HEK293 (cell line): Measurements from ENCODE around the gene SZT2.

Experiments
- CTCF ChIA-PET: fragments of 350-600 bp; formaldehyde crosslinking; extraction: SDS; loops from one replicate; lab custom pipeline; 2021; ENCODE audit warnings: antibody characterized with exemption; lab: Yijun Ruan, JAX
- POLR2A ChIA-PET: fragments of 300-600 bp; formaldehyde crosslinking; extraction: SDS; loops from one replicate; lab custom pipeline; 2020; ENCODE audit warnings: antibody characterized with exemption, inconsistent platforms; lab: Yijun Ruan, JAX
- H3K27ac ChIP-seq: fragments of 200-500 bp; sonication (Bioruptor generic); 2 replicates; pipeline ENCODE4 v1.5.1; 2014; ENCODE audit warnings: low read depth, low read length, control low read depth, inconsistent platforms; ENCODE audit errors: extremely low read depth
- H3K36me3 ChIP-seq, 2 experiments: fragments of 200-500 bp in 1 of 2; sonication (Bioruptor generic) in 1 of 2; 1 replicate in 1 of 2; 2 replicates in 1 of 2; pipeline ENCODE4 v1.5.1; 2014 to 2017; ENCODE audit warnings: inconsistent platforms in 2 of 2, low read length in 2 of 2; ENCODE audit not compliant: control insufficient read depth in 2 of 2, insufficient read depth in 1 of 2
- H3K4me1 ChIP-seq: fragments of 200-500 bp; sonication (Bioruptor generic); 2 replicates; pipeline ENCODE4 v1.5.1; 2014; ENCODE audit warnings: mild to moderate bottlenecking, low read length, inconsistent platforms; ENCODE audit not compliant: control insufficient read depth, insufficient read depth
- H3K4me3 ChIP-seq: 2 replicates; pipeline ENCODE4 v1.5.1; 2011; ENCODE audit warnings: low read depth, mild to moderate bottlenecking, control low read depth, low read length, moderate library complexity
- H3K9me3 ChIP-seq: fragments of 200-500 bp; sonication (Bioruptor generic); 2 replicates; pipeline ENCODE4 v1.5.1; 2014; ENCODE audit warnings: low read depth, low read length, inconsistent platforms; ENCODE audit not compliant: control insufficient read depth, insufficient read depth
- BCL11B ChIP-seq: fragments of 450-650 bp; formaldehyde crosslinking; IDR thresholded peaks from 2 replicates; pipeline ENCODE4 v1.5.1; 2016; ENCODE audit warnings: low read depth, missing biosample characterization, missing genetic modification characterization
- EGR2 ChIP-seq: fragments of 450-650 bp; formaldehyde crosslinking; IDR thresholded peaks from 2 replicates; pipeline ENCODE4 v1.5.1; 2016; ENCODE audit warnings: low read depth, missing biosample characterization, missing genetic modification characterization
- GLI4 ChIP-seq: fragments of 450-650 bp; formaldehyde crosslinking; IDR thresholded peaks from 2 replicates; pipeline ENCODE4 v1.5.1; 2016; ENCODE audit warnings: missing biosample characterization, missing genetic modification characterization
- HOXA7 ChIP-seq: sonication (generic); formaldehyde crosslinking; IDR thresholded peaks from 2 replicates; pipeline ENCODE4 v1.8.1; 2022; ENCODE audit warnings: missing genetic modification reagents, borderline replicate concordance
- KLF16 ChIP-seq: fragments of 450-650 bp; formaldehyde crosslinking; IDR thresholded peaks from 2 replicates; pipeline ENCODE4 v1.5.1; 2017; ENCODE audit warnings: missing biosample characterization, missing genetic modification characterization
- PRDM1 ChIP-seq: fragments of 450-650 bp; formaldehyde crosslinking; IDR thresholded peaks from 2 replicates; pipeline ENCODE4; 2016; ENCODE audit warnings: missing biosample characterization, missing genetic modification characterization
- SCRT2 ChIP-seq: fragments of 450-650 bp; formaldehyde crosslinking; IDR thresholded peaks from 2 replicates; pipeline ENCODE4 v1.5.1; 2016; ENCODE audit warnings: missing biosample characterization, missing genetic modification characterization
- SP2 ChIP-seq: fragments of 450-650 bp; formaldehyde crosslinking; IDR thresholded peaks from 2 replicates; pipeline ENCODE4 v1.5.1; 2016; ENCODE audit warnings: missing biosample characterization, missing genetic modification characterization
- ZFP37 ChIP-seq: fragments of 450-650 bp; formaldehyde crosslinking; IDR thresholded peaks from 2 replicates; pipeline ENCODE4 v1.5.1; 2016; ENCODE audit warnings: missing biosample characterization, missing genetic modification characterization
- ZNF155 ChIP-seq: fragments of 450-650 bp; formaldehyde crosslinking; IDR thresholded peaks from 2 replicates; pipeline ENCODE4 v1.5.1; 2016; ENCODE audit warnings: missing biosample characterization, missing genetic modification characterization
- ZNF184 ChIP-seq: fragments of 450-650 bp; IDR thresholded peaks from 2 replicates; pipeline ENCODE4 v1.5.1; 2018; ENCODE audit warnings: missing biosample characterization, mild to moderate bottlenecking, missing genetic modification characterization
- ZNF19 ChIP-seq: fragments of 450-650 bp; formaldehyde crosslinking; IDR thresholded peaks from 2 replicates; pipeline ENCODE4; 2016; ENCODE audit warnings: missing biosample characterization, missing genetic modification characterization, low read depth
- ZNF23 ChIP-seq: fragments of 450-650 bp; formaldehyde crosslinking; IDR thresholded peaks from 2 replicates; pipeline ENCODE4 v1.5.1; 2016; ENCODE audit warnings: missing biosample characterization, missing genetic modification characterization, borderline replicate concordance
- ZNF404 ChIP-seq: fragments of 450-650 bp; formaldehyde crosslinking; IDR thresholded peaks from 2 replicates; pipeline ENCODE4 v1.5.1; 2017; ENCODE audit warnings: missing biosample characterization, missing genetic modification characterization
- ZNF501 ChIP-seq: fragments of 450-650 bp; formaldehyde crosslinking; IDR thresholded peaks from 2 replicates; pipeline ENCODE4 v1.5.1; 2016; ENCODE audit warnings: missing biosample characterization, missing genetic modification characterization
- ZNF510 ChIP-seq: fragments of 450-650 bp; formaldehyde crosslinking; IDR thresholded peaks from 2 replicates; pipeline ENCODE4 v1.5.1; 2018; ENCODE audit warnings: mild to moderate bottlenecking, missing genetic modification characterization, missing biosample characterization; ENCODE audit not compliant: insufficient replicate concordance
- ZNF548 ChIP-seq: fragments of 450-650 bp; formaldehyde crosslinking; IDR thresholded peaks from 2 replicates; pipeline ENCODE4 v1.5.1; 2016; ENCODE audit warnings: missing biosample characterization, missing genetic modification characterization
- ZNF707 ChIP-seq: fragments of 450-650 bp; formaldehyde crosslinking; IDR thresholded peaks from 2 replicates; pipeline ENCODE4 v1.5.1; 2016; ENCODE audit warnings: missing biosample characterization, missing genetic modification characterization
- ZNF776 ChIP-seq: fragments of 450-650 bp; formaldehyde crosslinking; IDR thresholded peaks from 2 replicates; pipeline ENCODE4 v1.5.0; 2017; ENCODE audit warnings: missing biosample characterization, missing genetic modification characterization, borderline replicate concordance
- ZNF792 ChIP-seq: fragments of 450-650 bp; formaldehyde crosslinking; IDR thresholded peaks from 2 replicates; pipeline ENCODE4 v1.5.1; 2016; ENCODE audit warnings: missing biosample characterization, missing genetic modification characterization
- ZNF843 ChIP-seq: fragments of 450-650 bp; formaldehyde crosslinking; IDR thresholded peaks from 2 replicates; pipeline ENCODE4 v1.5.1; 2016; ENCODE audit warnings: missing biosample characterization, missing genetic modification characterization
- ZSCAN16 ChIP-seq: fragments of 450-650 bp; formaldehyde crosslinking; IDR thresholded peaks from 2 replicates; pipeline ENCODE4 v1.5.1; 2016; ENCODE audit warnings: missing biosample characterization, missing genetic modification characterization
- ZXDB ChIP-seq: fragments of 450-650 bp; formaldehyde crosslinking; IDR thresholded peaks from 2 replicates; pipeline ENCODE4 v1.5.1; 2016; ENCODE audit warnings: missing biosample characterization, missing genetic modification characterization
- TF ChIP-seq, protein P1 (sequence below): fragments of 450-650 bp; formaldehyde crosslinking; IDR thresholded peaks from 2 replicates; pipeline ENCODE4 v1.5.1; 2016; ENCODE audit warnings: missing biosample characterization, missing genetic modification characterization
- TF ChIP-seq, protein P2 (sequence below): fragments of 450-650 bp; formaldehyde crosslinking; IDR thresholded peaks from 2 replicates; pipeline ENCODE4 v1.5.1; 2016; ENCODE audit warnings: missing biosample characterization, missing genetic modification characterization
- TF ChIP-seq, protein P3 (sequence below): fragments of 450-650 bp; formaldehyde crosslinking; IDR thresholded peaks from 2 replicates; pipeline ENCODE4 v1.5.1; 2016; ENCODE audit warnings: missing biosample characterization, missing genetic modification characterization, borderline replicate concordance
- TF ChIP-seq, protein P4 (sequence below): fragments of 450-650 bp; formaldehyde crosslinking; IDR thresholded peaks from 2 replicates; pipeline ENCODE4 v1.5.1; 2016; ENCODE audit warnings: missing biosample characterization, missing genetic modification characterization

SZT2 gene

DNA sequence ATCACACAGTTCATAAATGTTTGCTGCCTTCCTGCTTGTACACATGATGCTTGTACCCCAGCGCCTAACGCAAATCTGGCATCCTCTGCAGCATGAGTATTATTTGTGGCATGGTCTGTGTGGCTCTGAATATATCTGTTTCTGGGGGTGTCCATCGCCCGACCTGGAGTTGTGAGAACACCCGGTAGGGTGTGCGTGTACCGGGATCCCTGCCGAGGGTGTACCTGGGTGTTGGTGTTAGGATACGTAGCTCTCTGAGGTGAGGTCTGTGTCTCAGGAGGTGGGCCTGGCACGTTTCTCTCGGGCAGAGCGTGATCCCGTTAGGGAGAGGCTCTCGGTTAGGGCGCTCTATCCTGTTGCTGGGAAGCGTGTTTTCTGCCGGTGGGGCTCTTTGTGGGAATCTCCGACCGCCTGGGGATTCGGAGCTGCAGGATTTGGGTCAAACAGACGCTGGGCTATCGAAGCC, 41.3 kb upstream of the SZT2 start (continued):
- TF ChIP-seq, protein P1, sequence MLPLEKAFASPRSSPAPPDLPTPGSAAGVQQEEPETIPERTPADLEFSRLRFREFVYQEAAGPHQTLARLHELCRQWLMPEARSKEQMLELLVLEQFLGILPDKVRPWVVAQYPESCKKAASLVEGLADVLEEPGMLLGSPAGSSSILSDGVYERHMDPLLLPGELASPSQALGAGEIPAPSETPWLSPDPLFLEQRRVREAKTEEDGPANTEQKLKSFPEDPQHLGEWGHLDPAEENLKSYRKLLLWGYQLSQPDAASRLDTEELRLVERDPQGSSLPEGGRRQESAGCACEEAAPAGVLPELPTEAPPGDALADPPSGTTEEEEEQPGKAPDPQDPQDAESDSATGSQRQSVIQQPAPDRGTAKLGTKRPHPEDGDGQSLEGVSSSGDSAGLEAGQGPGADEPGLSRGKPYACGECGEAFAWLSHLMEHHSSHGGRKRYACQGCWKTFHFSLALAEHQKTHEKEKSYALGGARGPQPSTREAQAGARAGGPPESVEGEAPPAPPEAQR (tag by site-specific recombination): no peak
- TF ChIP-seq, protein P2, sequence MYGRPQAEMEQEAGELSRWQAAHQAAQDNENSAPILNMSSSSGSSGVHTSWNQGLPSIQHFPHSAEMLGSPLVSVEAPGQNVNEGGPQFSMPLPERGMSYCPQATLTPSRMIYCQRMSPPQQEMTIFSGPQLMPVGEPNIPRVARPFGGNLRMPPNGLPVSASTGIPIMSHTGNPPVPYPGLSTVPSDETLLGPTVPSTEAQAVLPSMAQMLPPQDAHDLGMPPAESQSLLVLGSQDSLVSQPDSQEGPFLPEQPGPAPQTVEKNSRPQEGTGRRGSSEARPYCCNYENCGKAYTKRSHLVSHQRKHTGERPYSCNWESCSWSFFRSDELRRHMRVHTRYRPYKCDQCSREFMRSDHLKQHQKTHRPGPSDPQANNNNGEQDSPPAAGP (tag by site-specific recombination): peak; percentile 66; the same call in 1 of the 2 replicates
- TF ChIP-seq ZNF155 (tag by site-specific recombination) (no peak), ZNF843 (no peak), ZSCAN16 (tag by site-specific recombination) (0 out of 2 replicates have a peak, but pooled peaks have one; percentile 13), ZFP37 (tag by site-specific recombination) (peak; percentile 24; the same call in 1 of the 2 replicates), ZNF501 (peak; percentile 83), SCRT2 (tag by site-specific recombination) (peak; percentile 73)

DNA sequence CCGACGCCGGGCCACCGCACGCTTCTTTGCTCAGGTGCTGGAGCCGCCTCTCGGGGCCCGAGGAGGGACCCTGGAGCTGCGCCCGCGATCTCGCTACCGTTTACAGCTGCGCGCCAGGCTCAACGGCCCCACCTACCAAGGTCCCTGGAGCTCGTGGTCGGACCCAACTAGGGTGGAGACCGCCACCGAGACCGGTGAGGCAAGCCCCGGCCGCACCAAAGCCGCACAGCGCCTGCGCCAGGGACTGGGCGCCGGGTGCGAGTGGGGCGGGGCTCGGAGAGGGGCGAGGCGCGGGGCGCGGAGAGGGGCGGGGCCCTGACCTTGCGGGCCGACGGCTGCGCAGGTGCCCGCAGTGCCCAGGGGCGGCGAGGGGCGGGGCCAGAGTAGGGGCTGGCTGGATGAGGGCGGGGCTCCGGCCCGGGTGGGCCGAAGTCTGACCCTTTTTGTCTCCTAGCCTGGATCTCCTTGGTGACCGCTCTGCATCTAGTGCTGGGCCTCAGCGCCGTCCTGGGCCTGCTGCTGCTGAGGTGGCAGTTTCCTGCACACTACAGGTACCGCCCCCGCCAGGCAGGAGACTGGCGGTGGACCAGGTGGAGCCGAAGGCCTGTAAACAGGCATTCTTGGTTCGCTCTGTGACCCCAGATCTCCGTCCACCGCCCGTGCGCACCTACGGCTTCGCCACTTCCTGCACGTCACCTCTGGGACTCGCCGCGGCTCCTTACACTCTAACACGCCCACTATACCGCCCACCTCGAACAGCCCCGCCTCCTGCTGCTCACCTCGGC, 40.7 kb upstream of the SZT2 start:
- Histone ChIP-seq H3K36me3 (no peaks in the 10 kb centered on the region), H3K27ac (peak overlapping the region; percentile 77), H3K9me3 (no peaks in the 10 kb centered on the region), H3K4me1 (0 out of 2 replicates have a peak, but pooled peaks cover 3% of the 10 kb centered on the region), H3K4me3 (peak overlapping the region; percentile 55)
- CTCF ChIA-PET: interaction anchor here (0.7 to 2.1 kb wide), 3 partner anchors 9 to 55 kb away, joined by 3 to 6 read pairs (median 3); partner anchors contain the start of gene CDC20
- POLR2A ChIA-PET: interaction anchor here (0.6 to 2.3 kb wide), 8 partner anchors 9 to 301 kb away, joined by 3 to 32 read pairs (median 4); partner anchors contain the start of genes CDC20, ELOVL1 and KDM4A
- TF ChIP-seq ZNF23 (tag by site-specific recombination): no peak
- TF ChIP-seq KLF16: peak; percentile 84
- TF ChIP-seq EGR2 (tag by site-specific recombination): peak; percentile 100
- peak; percentile 58 for TF ChIP-seq ZXDB
- TF ChIP-seq PRDM1 (tag by site-specific recombination): no peak
- TF ChIP-seq BCL11B (tag by site-specific recombination): peak; percentile 66; the same call in 1 of the 2 replicates
- TF ChIP-seq, protein P3, sequence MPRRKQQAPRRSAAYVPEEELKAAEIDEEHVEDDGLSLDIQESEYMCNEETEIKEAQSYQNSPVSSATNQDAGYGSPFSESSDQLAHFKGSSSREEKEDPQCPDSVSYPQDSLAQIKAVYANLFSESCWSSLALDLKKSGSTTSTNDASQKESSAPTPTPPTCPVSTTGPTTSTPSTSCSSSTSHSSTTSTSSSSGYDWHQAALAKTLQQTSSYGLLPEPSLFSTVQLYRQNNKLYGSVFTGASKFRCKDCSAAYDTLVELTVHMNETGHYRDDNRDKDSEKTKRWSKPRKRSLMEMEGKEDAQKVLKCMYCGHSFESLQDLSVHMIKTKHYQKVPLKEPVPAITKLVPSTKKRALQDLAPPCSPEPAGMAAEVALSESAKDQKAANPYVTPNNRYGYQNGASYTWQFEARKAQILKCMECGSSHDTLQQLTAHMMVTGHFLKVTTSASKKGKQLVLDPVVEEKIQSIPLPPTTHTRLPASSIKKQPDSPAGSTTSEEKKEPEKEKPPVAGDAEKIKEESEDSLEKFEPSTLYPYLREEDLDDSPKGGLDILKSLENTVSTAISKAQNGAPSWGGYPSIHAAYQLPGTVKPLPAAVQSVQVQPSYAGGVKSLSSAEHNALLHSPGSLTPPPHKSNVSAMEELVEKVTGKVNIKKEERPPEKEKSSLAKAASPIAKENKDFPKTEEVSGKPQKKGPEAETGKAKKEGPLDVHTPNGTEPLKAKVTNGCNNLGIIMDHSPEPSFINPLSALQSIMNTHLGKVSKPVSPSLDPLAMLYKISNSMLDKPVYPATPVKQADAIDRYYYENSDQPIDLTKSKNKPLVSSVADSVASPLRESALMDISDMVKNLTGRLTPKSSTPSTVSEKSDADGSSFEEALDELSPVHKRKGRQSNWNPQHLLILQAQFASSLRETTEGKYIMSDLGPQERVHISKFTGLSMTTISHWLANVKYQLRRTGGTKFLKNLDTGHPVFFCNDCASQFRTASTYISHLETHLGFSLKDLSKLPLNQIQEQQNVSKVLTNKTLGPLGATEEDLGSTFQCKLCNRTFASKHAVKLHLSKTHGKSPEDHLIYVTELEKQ (tag by site-specific recombination): no peak
- TF ChIP-seq GLI4 (tag by site-specific recombination): no peak
- no peak for TF ChIP-seq ZNF792 (tag by site-specific recombination)
- TF ChIP-seq SP2 (tag by site-specific recombination): peak; percentile 84
- TF ChIP-seq ZNF776 (tag by site-specific recombination): no peak
- TF ChIP-seq ZNF184 (tag by site-specific recombination): no peak
- no peak for TF ChIP-seq ZNF707
- TF ChIP-seq ZNF19 (tag by site-specific recombination): no peak
- no peak for TF ChIP-seq HOXA7
- no peak for TF ChIP-seq ZNF548 (tag by site-specific recombination)
- no peak for TF ChIP-seq ZNF404 (tag by site-specific recombination)
- TF ChIP-seq, protein P4, sequence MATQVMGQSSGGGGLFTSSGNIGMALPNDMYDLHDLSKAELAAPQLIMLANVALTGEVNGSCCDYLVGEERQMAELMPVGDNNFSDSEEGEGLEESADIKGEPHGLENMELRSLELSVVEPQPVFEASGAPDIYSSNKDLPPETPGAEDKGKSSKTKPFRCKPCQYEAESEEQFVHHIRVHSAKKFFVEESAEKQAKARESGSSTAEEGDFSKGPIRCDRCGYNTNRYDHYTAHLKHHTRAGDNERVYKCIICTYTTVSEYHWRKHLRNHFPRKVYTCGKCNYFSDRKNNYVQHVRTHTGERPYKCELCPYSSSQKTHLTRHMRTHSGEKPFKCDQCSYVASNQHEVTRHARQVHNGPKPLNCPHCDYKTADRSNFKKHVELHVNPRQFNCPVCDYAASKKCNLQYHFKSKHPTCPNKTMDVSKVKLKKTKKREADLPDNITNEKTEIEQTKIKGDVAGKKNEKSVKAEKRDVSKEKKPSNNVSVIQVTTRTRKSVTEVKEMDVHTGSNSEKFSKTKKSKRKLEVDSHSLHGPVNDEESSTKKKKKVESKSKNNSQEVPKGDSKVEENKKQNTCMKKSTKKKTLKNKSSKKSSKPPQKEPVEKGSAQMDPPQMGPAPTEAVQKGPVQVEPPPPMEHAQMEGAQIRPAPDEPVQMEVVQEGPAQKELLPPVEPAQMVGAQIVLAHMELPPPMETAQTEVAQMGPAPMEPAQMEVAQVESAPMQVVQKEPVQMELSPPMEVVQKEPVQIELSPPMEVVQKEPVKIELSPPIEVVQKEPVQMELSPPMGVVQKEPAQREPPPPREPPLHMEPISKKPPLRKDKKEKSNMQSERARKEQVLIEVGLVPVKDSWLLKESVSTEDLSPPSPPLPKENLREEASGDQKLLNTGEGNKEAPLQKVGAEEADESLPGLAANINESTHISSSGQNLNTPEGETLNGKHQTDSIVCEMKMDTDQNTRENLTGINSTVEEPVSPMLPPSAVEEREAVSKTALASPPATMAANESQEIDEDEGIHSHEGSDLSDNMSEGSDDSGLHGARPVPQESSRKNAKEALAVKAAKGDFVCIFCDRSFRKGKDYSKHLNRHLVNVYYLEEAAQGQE (tag by site-specific recombination): no peak
- no peak for TF ChIP-seq ZNF510 (tag by site-specific recombination)
